Kidney epithelial cell (primary cell): ENCODE measurements around the gene CCDC7. TPM values are rescaled to one million over a fixed set of nuclear protein-coding genes. Genes with fewer than 3 reads are reported as not detected.

ENCODE experiments used
- DNase-seq: peaks from one replicate; pipeline ENCODE4 v3.0.0-alpha.2; 2010; ENCODE audit warnings: low read depth
- H3K27me3 ChIP-seq: 2 replicates; pipeline ENCODE4 v1.6.0; 2011; ENCODE audit warnings: low read length; ENCODE audit not compliant: control insufficient read depth, insufficient read depth
- H3K36me3 ChIP-seq: 2 replicates; pipeline ENCODE4 v1.5.1; 2011; ENCODE audit warnings: low read length; ENCODE audit not compliant: control insufficient read depth, insufficient read depth
- H3K4me3 ChIP-seq: 2 replicates; pipeline ENCODE4 v1.5.1; 2011; ENCODE audit warnings: low read depth, mild to moderate bottlenecking, control low read depth, low read length
- total RNA-seq: library from RNA; depleted of rRNA; stranded (reverse); fragments of >200 nt; gene quantifications from 2 replicates; pipeline ENCODE4 v1.2.3, GENCODE V29; 2015
- TF ChIP-seq, protein P1 (sequence below): IDR thresholded peaks from 2 replicates; pipeline ENCODE4 v1.5.1; 2011; ENCODE audit warnings: mild to moderate bottlenecking, moderate library complexity, low read length, control low read depth, inconsistent platforms; ENCODE audit not compliant: insufficient read depth, poor library complexity, severe bottlenecking

CCDC7 gene
- total RNA-seq, 1 donor from 2014 or later, result 2.7 TPM

DNA sequence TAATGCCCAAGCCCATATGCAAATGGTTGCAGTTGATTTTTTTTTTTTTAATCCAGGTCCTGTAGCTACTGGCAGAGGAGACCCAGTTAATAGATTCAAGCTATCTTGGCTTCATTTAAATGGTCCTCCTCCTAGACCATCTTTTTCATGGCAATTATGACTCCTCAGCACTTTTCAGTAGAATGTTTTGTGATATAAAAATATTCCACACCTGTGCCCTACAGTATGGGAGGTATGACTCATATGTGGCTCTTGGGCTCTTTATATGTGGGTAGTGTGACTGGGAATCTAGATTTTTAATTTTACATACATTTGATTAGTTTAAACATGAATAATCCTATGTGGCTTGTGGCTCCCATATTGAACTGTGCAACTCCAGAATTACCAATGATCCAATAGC is 432.0 kb downstream of the CCDC7 start:
- TF ChIP-seq, protein P1, sequence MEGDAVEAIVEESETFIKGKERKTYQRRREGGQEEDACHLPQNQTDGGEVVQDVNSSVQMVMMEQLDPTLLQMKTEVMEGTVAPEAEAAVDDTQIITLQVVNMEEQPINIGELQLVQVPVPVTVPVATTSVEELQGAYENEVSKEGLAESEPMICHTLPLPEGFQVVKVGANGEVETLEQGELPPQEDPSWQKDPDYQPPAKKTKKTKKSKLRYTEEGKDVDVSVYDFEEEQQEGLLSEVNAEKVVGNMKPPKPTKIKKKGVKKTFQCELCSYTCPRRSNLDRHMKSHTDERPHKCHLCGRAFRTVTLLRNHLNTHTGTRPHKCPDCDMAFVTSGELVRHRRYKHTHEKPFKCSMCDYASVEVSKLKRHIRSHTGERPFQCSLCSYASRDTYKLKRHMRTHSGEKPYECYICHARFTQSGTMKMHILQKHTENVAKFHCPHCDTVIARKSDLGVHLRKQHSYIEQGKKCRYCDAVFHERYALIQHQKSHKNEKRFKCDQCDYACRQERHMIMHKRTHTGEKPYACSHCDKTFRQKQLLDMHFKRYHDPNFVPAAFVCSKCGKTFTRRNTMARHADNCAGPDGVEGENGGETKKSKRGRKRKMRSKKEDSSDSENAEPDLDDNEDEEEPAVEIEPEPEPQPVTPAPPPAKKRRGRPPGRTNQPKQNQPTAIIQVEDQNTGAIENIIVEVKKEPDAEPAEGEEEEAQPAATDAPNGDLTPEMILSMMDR, result no peak
- Histone ChIP-seq H3K36me3 (no peaks in the 10 kb centered on the region), H3K27me3 (no peaks in the 10 kb centered on the region), H3K4me3 (no peak overlapping the region)
- no peak for DNase-seq

DNA sequence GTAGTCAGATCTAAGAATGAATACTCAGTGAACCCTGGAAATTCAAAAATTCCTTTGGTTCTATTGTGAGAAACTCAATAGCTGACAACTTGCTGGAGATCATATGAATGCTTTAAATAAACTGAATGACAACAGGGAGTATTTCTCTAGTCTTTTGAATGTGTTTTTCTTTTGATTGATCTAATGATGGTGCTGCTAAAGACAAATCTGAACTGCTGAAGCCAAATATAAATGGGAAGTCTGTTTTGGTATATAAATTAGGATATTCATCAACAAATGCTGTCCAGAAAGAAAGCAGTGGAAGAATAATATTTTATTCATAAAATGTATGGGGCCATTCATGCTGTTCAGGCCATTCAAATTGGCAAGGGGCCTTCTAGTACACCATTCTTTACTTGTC is 432.7 kb downstream of the CCDC7 start:
- no peaks in the 10 kb centered on the region for H3K36me3 ChIP-seq
- H3K4me3 ChIP-seq, result no peak overlapping the region
- no peak for DNase-seq
- TF ChIP-seq, protein P1, result no peak
- H3K27me3 ChIP-seq, result no peaks in the 10 kb centered on the region

DNA sequence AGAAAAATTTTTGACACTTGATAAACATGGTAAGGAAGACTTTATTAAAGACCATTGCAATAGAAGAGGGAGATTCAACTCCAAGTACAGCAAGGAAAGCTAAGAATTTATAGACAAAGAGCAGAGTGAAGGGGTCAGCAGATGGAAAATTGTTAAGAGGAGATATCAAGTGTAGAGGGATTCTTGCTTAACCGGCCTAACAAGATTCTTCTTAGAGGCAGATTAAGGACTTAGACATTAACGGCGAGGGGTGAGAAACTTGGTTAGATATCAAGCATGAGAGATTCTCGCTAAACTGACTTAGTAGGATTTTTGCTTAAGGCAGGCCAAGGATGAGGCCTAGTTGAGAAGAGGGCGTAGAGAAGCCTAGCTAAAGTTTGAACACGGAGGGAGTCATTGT is 436.1 kb downstream of the CCDC7 start:
- Histone ChIP-seq H3K36me3 (no peaks in the 10 kb centered on the region), H3K4me3 (no peak overlapping the region), H3K27me3 (no peaks in the 10 kb centered on the region)
- TF ChIP-seq, protein P1, result no peak
- no peak for DNase-seq

DNA sequence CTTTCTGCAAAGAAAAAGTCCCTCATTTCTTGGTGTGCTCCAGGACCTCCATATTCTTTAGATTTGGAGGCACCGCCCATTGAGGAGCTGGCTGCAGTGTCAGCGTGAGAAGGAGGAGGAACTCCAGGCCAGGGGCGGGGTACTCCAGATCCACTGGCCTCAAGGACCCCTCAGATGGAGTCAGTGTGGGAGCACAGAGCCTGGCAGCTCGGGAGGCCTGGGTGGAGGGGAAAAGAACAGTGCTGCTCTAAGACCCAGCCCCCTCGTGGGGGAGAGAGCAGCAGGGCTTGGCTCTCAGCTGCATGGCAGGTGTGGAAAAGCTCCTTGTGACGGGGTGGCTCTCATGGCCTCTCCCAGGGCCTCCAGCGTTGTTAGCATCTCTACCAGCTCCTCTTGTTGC is 441.5 kb downstream of the CCDC7 start:
- TF ChIP-seq, protein P1, result no peak
- DNase-seq, result no peak
- H3K4me3 ChIP-seq, result no peak overlapping the region
- no peaks in the 10 kb centered on the region for H3K36me3 ChIP-seq
- H3K27me3 ChIP-seq, result no peaks in the 10 kb centered on the region

DNA sequence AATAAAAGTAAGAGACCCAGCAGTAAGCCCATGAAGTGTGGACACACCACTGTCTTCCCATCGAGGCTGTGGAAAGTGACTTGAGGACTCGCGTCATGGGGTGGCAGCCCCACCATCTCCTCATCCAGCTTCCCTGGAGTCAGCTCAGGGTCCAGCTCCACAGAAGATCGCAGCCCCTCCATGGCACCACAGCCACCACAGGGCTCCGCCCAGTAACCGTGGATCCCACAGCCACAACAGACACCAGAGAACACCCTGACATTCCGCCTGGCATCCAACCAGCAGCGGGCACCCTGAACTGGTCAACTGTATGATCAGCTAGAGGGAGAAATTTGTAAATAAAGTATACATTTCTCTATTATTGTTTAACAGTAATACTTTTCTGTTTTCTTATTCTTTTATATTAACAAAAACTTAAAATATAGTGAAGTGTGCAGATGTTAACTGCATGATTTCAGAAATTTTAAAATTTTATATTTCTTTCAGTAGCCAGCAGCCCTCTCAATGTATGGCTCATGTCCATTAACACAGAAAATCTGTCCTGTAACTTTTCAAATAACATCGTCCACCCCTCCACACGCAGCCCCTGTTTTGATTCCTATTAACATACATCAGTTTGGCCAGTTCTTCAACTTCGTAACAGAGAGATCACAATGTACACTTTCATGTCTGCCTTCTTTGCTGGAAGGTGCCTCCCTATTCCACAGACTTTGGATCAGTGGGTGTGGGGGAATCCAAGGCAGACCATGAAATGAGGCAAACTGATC is 442.4 kb downstream of the CCDC7 start:
- no peak for DNase-seq
- TF ChIP-seq, protein P1, result no peak
- Histone ChIP-seq H3K27me3 (no peaks in the 10 kb centered on the region), H3K4me3 (no peak overlapping the region), H3K36me3 (no peaks in the 10 kb centered on the region)
